OCI-LY1 (cell line): ENCODE results near the gene WDR35.

Experiments
- CTCF ChIP-seq: fragments of 200-600 bp; sonication (generic), shearing (Covaris generic); IDR thresholded peaks from 2 replicates; pipeline ENCODE4 v1.5.1; 2017; ENCODE audit warnings: mild to moderate bottlenecking, antibody characterized with exemption, low read length, moderate library complexity, mixed read lengths
- EZH2 ChIP-seq: fragments of 200-600 bp; sonication (generic), shearing (Covaris generic); IDR thresholded peaks from 2 replicates; pipeline ENCODE4 v1.8.0; 2017; ENCODE audit warnings: borderline replicate concordance, mixed run types, mild to moderate bottlenecking, antibody characterized with exemption, low read length, moderate library complexity, mixed read lengths

GRCh38 chr2:19861813-19862212 lies 128.1 kb downstream of the WDR35 start:
- TF ChIP-seq CTCF = no peak
- TF ChIP-seq EZH2 = no peak
